CD14-positive monocyte (primary cell): Measurements from ENCODE around the gene BSN. TPM values are rescaled to one million over a fixed set of nuclear protein-coding genes. Genes with fewer than 3 reads are reported as not detected.

Experiments
- DNase-seq, 3 donors: peaks; one replicate each; pipeline ENCODE4 v3.0.0-alpha.2; 2011 to 2022
- H2AFZ ChIP-seq: 2 replicates; pipeline ENCODE4 v1.6.0; 2012; ENCODE audit warnings: mild to moderate bottlenecking, low read depth, low read length, inconsistent platforms; ENCODE audit not compliant: insufficient read depth, poor library complexity, severe bottlenecking
- H3K27ac ChIP-seq, 2 donors: 1 replicate in 1 of 2; 2 replicates in 1 of 2; pipeline ENCODE4 v1.5.1; 2012 to 2013; ENCODE audit warnings: low read length in 2 of 2, control low read depth in 1 of 2, inconsistent platforms in 1 of 2, low read depth in 1 of 2, mild to moderate bottlenecking in 1 of 2
- H3K27me3 ChIP-seq, 2 donors: one replicate each; pipeline versions ENCODE4 v1.6.0 to v1.6.1; 2011 to 2013; ENCODE audit warnings: low read length in 2 of 2; ENCODE audit not compliant: control insufficient read depth in 2 of 2, insufficient read depth in 2 of 2
- H3K36me3 ChIP-seq, 2 donors: replicated peaks in 1 of 2; 1 replicate in 1 of 2; 2 replicates in 1 of 2; pipeline versions ENCODE4 v1.5.1 to v1.6.1; 2012 to 2013; ENCODE audit warnings: low read length in 2 of 2, control low read depth in 1 of 2, inconsistent platforms in 1 of 2, mild to moderate bottlenecking in 1 of 2; ENCODE audit not compliant: insufficient read depth in 2 of 2, control insufficient read depth in 1 of 2
- H3K4me1 ChIP-seq, 2 donors: 1 replicate in 1 of 2; 2 replicates in 1 of 2; pipeline versions ENCODE4 v1.5.1 to v1.6.1; 2012 to 2013; ENCODE audit warnings: low read length in 2 of 2, control low read depth in 1 of 2, inconsistent platforms in 1 of 2, mild to moderate bottlenecking in 1 of 2, moderate library complexity in 1 of 2; ENCODE audit not compliant: insufficient read depth in 2 of 2, control insufficient read depth in 1 of 2
- H3K4me2 ChIP-seq: replicated peaks from 2 replicates; pipeline ENCODE3; 2012; ENCODE audit warnings: low read length, moderate library complexity, mild to moderate bottlenecking; ENCODE audit not compliant: poor library complexity, severe bottlenecking; ENCODE audit errors: extremely low read depth
- H3K4me3 ChIP-seq, 3 experiments: fragments of 200-600 bp in 1 of 3; sonication (generic) in 1 of 3; replicated peaks in 1 of 3; 1 replicate in 2 of 3; 2 replicates in 1 of 3; pipeline ENCODE4 v1.5.1; 2011 to 2013; ENCODE audit warnings: low read length in 3 of 3, mild to moderate bottlenecking in 3 of 3, control low read depth in 2 of 3, low read depth in 2 of 3, inconsistent platforms in 1 of 3, moderate library complexity in 1 of 3
- H3K79me2 ChIP-seq: 2 replicates; pipeline ENCODE4 v1.6.0; 2012; ENCODE audit warnings: mild to moderate bottlenecking, control low read depth, inconsistent platforms, low read length, moderate library complexity; ENCODE audit not compliant: insufficient read depth
- H3K9ac ChIP-seq: 2 replicates; pipeline ENCODE4 v1.6.0; 2017; ENCODE audit warnings: low read length, mild to moderate bottlenecking; ENCODE audit not compliant: insufficient read depth, poor library complexity, severe bottlenecking
- H3K9me3 ChIP-seq, 2 donors: replicated peaks in 1 of 2; 1 replicate in 1 of 2; 2 replicates in 1 of 2; pipeline versions ENCODE4 v1.5.1 to v1.6.1; 2012 to 2013; ENCODE audit warnings: low read length in 2 of 2, control low read depth in 1 of 2; ENCODE audit not compliant: control insufficient read depth in 1 of 2, insufficient read depth in 1 of 2
- H4K20me1 ChIP-seq: 2 replicates; pipeline ENCODE4 v1.6.0; 2012; ENCODE audit warnings: mild to moderate bottlenecking, low read length, control low read depth, moderate library complexity; ENCODE audit not compliant: insufficient read depth
- H3K27ac Mint-ChIP-seq, 7 donors: one replicate each; pipeline ENCODE4 v1.8.0; 2020; ENCODE audit warnings: mild to moderate bottlenecking in 7 of 7, mixed read lengths in 7 of 7, moderate library complexity in 6 of 7, inconsistent platforms in 2 of 7
- H3K27me3 Mint-ChIP-seq, 3 donors: one replicate each; pipeline ENCODE4 v1.8.0; 2021 to 2022; ENCODE audit warnings: low read depth in 3 of 3, mild to moderate bottlenecking in 3 of 3, mixed read lengths in 3 of 3, moderate library complexity in 3 of 3, inconsistent platforms in 1 of 3
- H3K36me3 Mint-ChIP-seq, 2 donors: one replicate each; pipeline ENCODE4 v1.8.0; 2020; ENCODE audit warnings: mixed read lengths in 2 of 2, inconsistent platforms in 1 of 2, mild to moderate bottlenecking in 1 of 2
- H3K4me1 Mint-ChIP-seq: one replicate; pipeline ENCODE4 v1.8.0; 2020; ENCODE audit warnings: mild to moderate bottlenecking, mixed read lengths
- H3K4me3 Mint-ChIP-seq, 2 donors: one replicate each; pipeline ENCODE4 v1.8.0; 2020; ENCODE audit warnings: mild to moderate bottlenecking in 2 of 2, mixed read lengths in 2 of 2, moderate library complexity in 1 of 2
- H3K9me3 Mint-ChIP-seq, 7 donors: one replicate each; pipeline ENCODE4 v1.8.0; 2020 to 2022; ENCODE audit warnings: mixed read lengths in 7 of 7, mild to moderate bottlenecking in 6 of 7, moderate library complexity in 6 of 7, inconsistent platforms in 2 of 7
- CTCF ChIP-seq: fragments of 200-600 bp; IDR thresholded peaks from one replicate; pipeline ENCODE4 v1.8.0; 2022; ENCODE audit warnings: antibody characterized with exemption, mild to moderate bottlenecking
- WGBS: methylation state at CpG from one replicate; pipeline ENCODE4 v1.1.5; 2013; ENCODE audit warnings: missing lambda C conversion rate; ENCODE audit not compliant: insufficient coverage; 5-methylcytosine and 5-hydroxymethylcytosine counted together
- intact Hi-C, 2 donors: fragments of 100-400 bp; cut with micrococcal nuclease; formaldehyde crosslinking; loops; one replicate each; pipeline versions ENCODE4 v1.15.0 to v1.15.1; 2023
- polyA plus RNA-seq, 3 donors: library from polyadenylated mRNA; depleted of rRNA in 1 of 3; unstranded in 2 of 3; stranded (reverse) in 1 of 3; fragments of 300-500 nt in 2 of 3; fragments of >200 nt in 1 of 3; fragmentation: Illumina TruSeq in 2 of 3; gene quantifications; 1 replicate in 2 of 3; 2 replicates in 1 of 3; pipeline ENCODE4 v1.2.3, GENCODE V29; 2012 to 2021

The BSN gene
- polyA plus RNA-seq, 3 donors: not detected

GRCh38 chr3:49606427-49606826 lies 52.1 kb downstream of the BSN start:
- peaks cover 2% of the 10 kb centered on the region for H3K4me1 Mint-ChIP-seq
- no peaks in the 10 kb centered on the region for H4K20me1 ChIP-seq
- H3K27me3 Mint-ChIP-seq: peaks cover 0 to 3% (median 2%) of the 10 kb centered on the region in 3 donors
- no peak overlapping the region for H3K9ac ChIP-seq
- intact Hi-C loops: no loop called here
- H3K9me3 Mint-ChIP-seq: no peaks in the 10 kb centered on the region
- WGBS: 100% methylated on average over 2 of the region's 2 CpGs
- H3K4me2 ChIP-seq: no peak overlapping the region
- no peak overlapping the region for H3K4me3 ChIP-seq
- no peak overlapping the region for H3K27ac ChIP-seq
- H3K27ac Mint-ChIP-seq: no peak overlapping the region
- H3K36me3 Mint-ChIP-seq: no peaks in the 10 kb centered on the region
- no peak overlapping the region for H2AFZ ChIP-seq
- no peaks in the 10 kb centered on the region for H3K9me3 ChIP-seq
- no peak for TF ChIP-seq CTCF
- H3K4me1 ChIP-seq: no peaks in the 10 kb centered on the region
- no peak overlapping the region for H3K4me3 Mint-ChIP-seq
- H3K79me2 ChIP-seq: no peaks in the 10 kb centered on the region
- no peak for DNase-seq
- H3K27me3 ChIP-seq: no peaks in the 10 kb centered on the region
- H3K36me3 ChIP-seq: no peaks in the 10 kb centered on the region

DNA sequence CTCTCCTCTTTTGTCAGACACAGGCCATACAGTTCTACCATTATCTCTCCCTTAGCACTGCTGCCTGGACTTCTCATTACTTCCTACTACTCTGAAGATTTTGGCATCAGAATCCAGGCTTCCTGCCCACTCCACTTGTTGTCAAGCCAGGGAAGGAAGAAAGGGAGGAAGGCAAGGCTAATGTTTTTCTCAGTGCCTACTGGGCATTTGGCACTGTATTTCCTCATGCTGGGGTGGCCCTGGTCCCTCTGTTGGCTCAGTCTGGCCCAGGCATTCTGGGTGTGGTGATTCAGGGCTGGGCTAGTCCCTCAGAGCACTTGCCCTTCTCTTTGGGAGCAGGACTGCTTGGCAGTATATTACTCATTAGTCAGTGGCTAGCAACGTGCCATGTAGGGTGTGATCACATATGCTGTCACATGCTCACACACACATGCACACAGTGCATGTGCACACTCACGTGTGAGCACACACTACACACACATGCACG lies 52.9 kb downstream of the BSN start:
- 100% methylated on average over 1 of the region's 3 CpGs for WGBS
- intact Hi-C loops: no loop called here
- no peaks in the 10 kb centered on the region for H3K36me3 Mint-ChIP-seq

More for the DNA sequence above, 52.9 kb downstream of the BSN start:
- no peaks in the 10 kb centered on the region for H4K20me1 ChIP-seq
- Mint-ChIP-seq H3K27me3 (peaks cover 0 to 3% (median 2%) of the 10 kb centered on the region in 3 donors), H3K27ac (no peak overlapping the region), H3K9me3 (peaks cover 0 to 2% (median 0%) of the 10 kb centered on the region in 7 donors), H3K4me3 (no peak overlapping the region), H3K4me1 (peaks cover under 1% of the 10 kb centered on the region)
- no peak overlapping the region for H3K9ac ChIP-seq
- TF ChIP-seq CTCF: no peak
- H3K79me2 ChIP-seq: no peaks in the 10 kb centered on the region
- no peak for DNase-seq
- H3K27ac ChIP-seq: no peak overlapping the region
- H3K4me3 ChIP-seq: no peak overlapping the region
- H3K36me3 ChIP-seq: no peaks in the 10 kb centered on the region
- no peaks in the 10 kb centered on the region for H3K4me1 ChIP-seq
- no peaks in the 10 kb centered on the region for H3K27me3 ChIP-seq
- H3K4me2 ChIP-seq: no peak overlapping the region
- H3K9me3 ChIP-seq: no peaks in the 10 kb centered on the region
- H2AFZ ChIP-seq: no peak overlapping the region
